H1 (cell line): Measurements from ENCODE around the gene DPRX. TPM values are rescaled to one million over a fixed set of nuclear protein-coding genes. Genes with fewer than 3 reads are reported as not detected.

Experiments used
- CTCF ChIA-PET: fragments of 300-600 bp; sonication (Branson Sonifier 250); formaldehyde crosslinking; loops from one replicate; lab custom pipeline; 2021; ENCODE audit not compliant: partially characterized antibody; lab: Charles Lee
- POLR2A ChIA-PET: fragments of 300-600 bp; sonication (Branson Sonifier 250); formaldehyde crosslinking; loops from one replicate; lab custom pipeline; 2021; ENCODE audit warnings: inconsistent platforms; ENCODE audit not compliant: partially characterized antibody; lab: Charles Lee
- DNase-seq, 2 experiments: peaks; one replicate each; pipeline versions ENCODE4 v3.0.0 to v3.0.0-alpha.2; 2010 to 2022; ENCODE audit warnings: low spot score in 2 of 2, low read depth in 1 of 2, mixed read lengths in 1 of 2
- FAIRE-seq: peaks from 2 replicates; lab custom pipeline; 2011; peaks lifted over from hg19 to GRCh38; lab: Jason Lieb, UNC
- H2AFZ ChIP-seq: 2 replicates; pipeline ENCODE4 v1.8.1; 2012; ENCODE audit warnings: low read length, inconsistent platforms
- H2AK5ac ChIP-seq: 2 replicates; pipeline ENCODE4 v1.6.1; 2013; ENCODE audit warnings: low read depth, low read length
- H2BK120ac ChIP-seq: replicated peaks from 2 replicates; pipeline ENCODE3; 2013; ENCODE audit warnings: low read depth, low read length, inconsistent platforms
- H2BK12ac ChIP-seq: 2 replicates; pipeline ENCODE4 v1.6.1; 2013; ENCODE audit warnings: low read depth, low read length
- H2BK15ac ChIP-seq: 2 replicates; pipeline ENCODE4 v1.6.1; 2013; ENCODE audit warnings: low read length
- H2BK20ac ChIP-seq: 2 replicates; pipeline ENCODE4 v1.6.1; 2013; ENCODE audit warnings: low read length
- H2BK5ac ChIP-seq: 2 replicates; pipeline ENCODE4 v1.6.1; 2013; ENCODE audit warnings: low read depth, low read length
- H3K14ac ChIP-seq: 2 replicates; pipeline ENCODE4 v1.6.1; 2013; ENCODE audit warnings: inconsistent platforms; ENCODE audit not compliant: insufficient read length
- H3K18ac ChIP-seq: 2 replicates; pipeline ENCODE4 v1.6.1; 2013; ENCODE audit warnings: low read length; ENCODE audit errors: extremely low read depth
- H3K23ac ChIP-seq: 2 replicates; pipeline ENCODE4 v1.6.1; 2013; ENCODE audit warnings: inconsistent platforms; ENCODE audit not compliant: insufficient read length
- H3K23me2 ChIP-seq: 2 replicates; pipeline ENCODE4 v1.6.1; 2013; ENCODE audit warnings: low read depth, low read length
- H3K27ac ChIP-seq: 2 replicates; pipeline ENCODE4 v1.6.1; 2011; ENCODE audit warnings: low read depth, low read length, inconsistent platforms
- H3K27me3 ChIP-seq, 4 experiments: replicated peaks in 1 of 4; 1 replicate in 1 of 4; 2 replicates in 3 of 4; pipeline versions ENCODE4 v1.6.1 to v1.8.1; 2011 to 2013; ENCODE audit warnings: low read length in 3 of 4, mild to moderate bottlenecking in 3 of 4, inconsistent platforms in 2 of 4, mixed read lengths in 2 of 4, moderate library complexity in 1 of 4; ENCODE audit not compliant: control insufficient read depth in 3 of 4, insufficient read depth in 3 of 4; ENCODE audit errors: extremely low read depth in 1 of 4
- H3K36me3 ChIP-seq, 4 experiments: 2 replicates each; pipeline versions ENCODE4 v1.6.1 to v1.8.1; 2011 to 2013; ENCODE audit warnings: mild to moderate bottlenecking in 4 of 4, low read length in 3 of 4, moderate library complexity in 2 of 4, control low read depth in 1 of 4, inconsistent platforms in 1 of 4; ENCODE audit not compliant: insufficient read depth in 4 of 4, control insufficient read depth in 2 of 4
- H3K4ac ChIP-seq: replicated peaks from 2 replicates; pipeline ENCODE3; 2013; ENCODE audit warnings: low read length, low read depth, mixed read lengths, inconsistent platforms; ENCODE audit not compliant: insufficient read length
- H3K4me1 ChIP-seq, 4 experiments: replicated peaks in 1 of 4; 1 replicate in 1 of 4; 2 replicates in 3 of 4; pipeline versions ENCODE4 v1.6.1 to v1.8.1; 2011 to 2013; ENCODE audit warnings: low read length in 3 of 4, inconsistent platforms in 2 of 4, mixed read lengths in 1 of 4; ENCODE audit not compliant: insufficient read depth in 4 of 4, control insufficient read depth in 3 of 4
- H3K4me2 ChIP-seq, 2 experiments: 2 replicates each; pipeline versions ENCODE4 v1.6.1 to v1.8.1; 2011 to 2013; ENCODE audit warnings: low read depth in 2 of 2, low read length in 2 of 2, control low read depth in 1 of 2, inconsistent platforms in 1 of 2, mild to moderate bottlenecking in 1 of 2; ENCODE audit not compliant: insufficient read depth in 1 of 2
- H3K4me3 ChIP-seq, 4 experiments: fragments of 200-600, 300-600 bp in 1 of 4; sonication (generic), shearing (Covaris generic), sonication (Bioruptor Twin) in 1 of 4; 2 replicates each; pipeline versions ENCODE4 v1.5.1 to v1.8.1; 2011 to 2016; ENCODE audit warnings: low read length in 4 of 4, low read depth in 3 of 4, control low read depth in 2 of 4, inconsistent platforms in 2 of 4, mild to moderate bottlenecking in 2 of 4, mixed read lengths in 1 of 4, moderate library complexity in 1 of 4; ENCODE audit not compliant: insufficient read depth in 2 of 4; ENCODE audit errors: extremely low read depth in 1 of 4
- H3K56ac ChIP-seq: replicated peaks from 2 replicates; pipeline ENCODE3; 2013; ENCODE audit warnings: low read depth, mild to moderate bottlenecking, mixed read lengths, low read length, inconsistent platforms; ENCODE audit not compliant: insufficient read length
- H3K79me1 ChIP-seq: 2 replicates; pipeline ENCODE4 v1.6.1; 2013; ENCODE audit warnings: low read depth, low read length, control low read depth
- H3K79me2 ChIP-seq, 2 experiments: 2 replicates each; pipeline versions ENCODE4 v1.6.1 to v1.8.1; 2012 to 2013; ENCODE audit warnings: low read length in 2 of 2, mild to moderate bottlenecking in 2 of 2, inconsistent platforms in 1 of 2; ENCODE audit not compliant: insufficient read depth in 2 of 2, control insufficient read depth in 1 of 2
- H3K9ac ChIP-seq, 4 experiments: replicated peaks in 1 of 4; 1 replicate in 1 of 4; 2 replicates in 3 of 4; pipeline versions ENCODE4 v1.6.1 to v1.8.1; 2011 to 2013; ENCODE audit warnings: low read depth in 3 of 4, low read length in 3 of 4, control low read depth in 2 of 4, mild to moderate bottlenecking in 2 of 4, moderate library complexity in 2 of 4, inconsistent platforms in 1 of 4; ENCODE audit errors: extremely low read depth in 1 of 4
- H3K9me3 ChIP-seq, 2 experiments: 2 replicates each; pipeline versions ENCODE4 v1.6.1 to v1.8.1; 2012 to 2013; ENCODE audit warnings: mild to moderate bottlenecking in 2 of 2, moderate library complexity in 2 of 2, control low read depth in 1 of 2, inconsistent platforms in 1 of 2, low read depth in 1 of 2, low read length in 1 of 2, mixed read lengths in 1 of 2; ENCODE audit not compliant: insufficient read depth in 2 of 2
- H4K20me1 ChIP-seq, 2 experiments: replicated peaks in 1 of 2; 2 replicates each; pipeline versions ENCODE3 to v1.8.1; 2011 to 2013; ENCODE audit warnings: inconsistent platforms in 2 of 2, low read length in 2 of 2, mild to moderate bottlenecking in 1 of 2; ENCODE audit not compliant: insufficient read depth in 2 of 2, control insufficient read depth in 1 of 2
- H4K5ac ChIP-seq: 2 replicates; pipeline ENCODE4 v1.6.1; 2013; ENCODE audit warnings: low read length, low read depth, mixed read lengths, inconsistent platforms; ENCODE audit not compliant: insufficient read length
- H4K8ac ChIP-seq: 2 replicates; pipeline ENCODE4 v1.8.0; 2013; ENCODE audit warnings: mild to moderate bottlenecking, moderate library complexity, low read length, inconsistent platforms; ENCODE audit not compliant: insufficient read depth; ENCODE audit errors: extremely low read depth
- H4K91ac ChIP-seq: replicated peaks from 2 replicates; pipeline ENCODE3; 2013; ENCODE audit warnings: low read length, mixed read lengths, inconsistent platforms; ENCODE audit not compliant: insufficient read length
- CBX5 ChIP-seq: fragments of 300-800, 300-1000 bp; sonication (generic); IDR thresholded peaks from 2 replicates; pipeline ENCODE4 v1.7.1; 2016; ENCODE audit warnings: antibody characterized with exemption, low read length, low read depth
- CHD1 ChIP-seq: IDR thresholded peaks from 2 replicates; pipeline ENCODE4 v1.6.1; 2012; ENCODE audit warnings: low read depth, low read length, improper control_type of control experiment
- KDM1A ChIP-seq: fragments of 200-600, 300-600 bp; sonication (generic); IDR thresholded peaks from 2 replicates; pipeline ENCODE4 v1.7.1; 2016; ENCODE audit warnings: mild to moderate bottlenecking, low read length, borderline replicate concordance
- NRF1 ChIP-seq: IDR thresholded peaks from 2 replicates; pipeline ENCODE4 v1.6.1; 2011; ENCODE audit warnings: mild to moderate bottlenecking, low read depth, low read length, improper control_type of control experiment
- POLR2AphosphoS5 ChIP-seq: IDR thresholded peaks from 2 replicates; pipeline ENCODE4 v1.6.1; 2011; ENCODE audit warnings: low read depth, low read length
- POU5F1 ChIP-seq: IDR thresholded peaks from 2 replicates; pipeline ENCODE4 v1.6.1; 2011; ENCODE audit warnings: low read depth, mild to moderate bottlenecking, low read length, moderate library complexity
- RFX5 ChIP-seq: IDR thresholded peaks from 2 replicates; pipeline ENCODE4 v1.6.1; 2011; ENCODE audit warnings: low read depth, low read length, improper control_type of control experiment, borderline replicate concordance
- SIX5 ChIP-seq: IDR thresholded peaks from 2 replicates; pipeline ENCODE4 v1.6.1; 2011; ENCODE audit warnings: mild to moderate bottlenecking, low read depth, low read length
- SRF ChIP-seq: IDR thresholded peaks from 2 replicates; pipeline ENCODE4 v1.6.1; 2011; ENCODE audit warnings: mild to moderate bottlenecking, low read depth, low read length, moderate library complexity
- ZNF274 ChIP-seq: IDR thresholded peaks from 2 replicates; pipeline ENCODE4 v1.7.0; 2012; ENCODE audit warnings: low read length, borderline replicate concordance; ENCODE audit errors: extremely low read depth
- WGBS, 2 experiments: shearing (Covaris generic) in 1 of 2; methylation state at CpG; one replicate each; pipeline versions ENCODE4 v1.1.6 to v1.1.7; 2013 to 2015; ENCODE audit warnings: low lambda C conversion rate in 2 of 2, mixed read lengths in 2 of 2, inconsistent platforms in 1 of 2, low coverage in 1 of 2, missing lambda C conversion rate in 1 of 2; ENCODE audit not compliant: insufficient replicate concordance in 2 of 2, insufficient coverage in 1 of 2, insufficient read length in 1 of 2; ENCODE audit errors: extremely low coverage in 1 of 2, missing lambda C conversion rate in 1 of 2; 5-methylcytosine and 5-hydroxymethylcytosine counted together
- polyA plus RNA-seq, 7 experiments: library from polyadenylated mRNA; depleted of rRNA in 3 of 7; stranded (reverse) in 5 of 7; unstranded in 2 of 7; fragments of >200 nt in 5 of 7; fragments of 200-250 nt in 2 of 7; gene quantifications; 1 replicate in 5 of 7; 2 replicates in 1 of 7; 4 replicates in 1 of 7; pipeline versions ENCODE4 v1.2.1 to v1.2.3, GENCODE V29; 2011 to 2013; ENCODE audit warnings: missing spikeins in 2 of 7, mixed read lengths in 2 of 7
- total RNA-seq: library from RNA; stranded (reverse); fragmentation: NEBNext Ultra II Directional; extraction: Animal tissue kit (Norgen Biotek cat#: 25700); gene quantifications from 2 replicates; pipeline ENCODE4 v1.2.1, GENCODE V29; 2021

The DPRX gene
- total and polyA plus RNA-seq, 2 of the 8 experiments (the other 6 are each of a cell fraction or from before 2014, with no cell fraction given): not detected

DNA sequence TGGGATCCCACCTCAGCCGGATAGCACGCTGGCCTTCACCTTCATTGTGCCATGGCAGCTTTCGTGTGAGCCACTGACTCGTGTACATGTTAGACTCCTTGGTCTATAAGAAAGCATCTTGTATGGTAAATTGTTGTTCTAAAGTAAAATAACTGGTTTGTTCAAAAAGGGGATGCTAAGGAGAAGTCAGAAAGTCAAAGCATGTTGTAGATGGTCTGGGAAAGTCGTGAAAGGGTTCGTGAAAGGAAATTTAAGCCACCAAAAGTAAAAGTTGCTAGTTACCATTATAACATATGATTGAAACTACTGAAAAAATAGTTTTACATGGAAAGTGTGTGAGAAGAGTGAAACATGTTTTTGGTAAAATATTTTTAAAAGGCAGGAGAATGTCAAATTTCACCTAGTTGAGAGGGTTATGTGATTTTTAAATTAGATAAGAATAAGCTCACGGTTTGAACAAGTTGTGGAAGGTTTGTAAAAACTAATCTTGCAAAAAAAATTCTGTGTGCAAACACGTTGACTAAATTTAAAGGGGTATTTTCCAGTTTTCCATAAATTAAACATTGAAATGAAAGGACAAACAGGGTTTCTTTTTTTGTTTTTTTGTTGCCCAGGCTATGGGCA is 23.4 kb downstream of the DPRX start:
- peaks cover 0 to 5% (median 3%) of the 10 kb centered on the region in 4 experiments; a peak in 5 of 7 replicates for H3K4me1 ChIP-seq
- TF ChIP-seq ZNF274 (no peak), SIX5 (no peak), KDM1A (0 out of 2 replicates have a peak, but pooled peaks have one; percentile 58), POLR2AphosphoS5 (no peak), NRF1 (no peak), POU5F1 (no peak), CHD1 (no peak), CBX5 (0 out of 2 replicates have a peak, but pooled peaks have one; percentile 76), SRF (no peak), RFX5 (no peak)
- CTCF ChIA-PET: no interaction called here

More for the DNA sequence above, 23.4 kb downstream of the DPRX start:
- Histone ChIP-seq H3K27me3 (no peaks in the 10 kb centered on the region), H3K79me2 (no peaks in the 10 kb centered on the region), H3K36me3 (peaks cover 0 to 9% (median 3%) of the 10 kb centered on the region in 4 experiments; a peak in 4 of 8 replicates), H2BK12ac (no peak overlapping the region), H3K23ac (no peak overlapping the region), H3K4me2 (no peak overlapping the region), H4K91ac (no peak overlapping the region), H3K4ac (no peak overlapping the region), H3K4me3 (no peak overlapping the region), H3K9me3 (peaks cover 26 to 30% of the 10 kb centered on the region in 2 experiments), H3K27ac (no peak overlapping the region), H3K56ac (no peak overlapping the region), H4K8ac (no peak overlapping the region), H3K14ac (no peak overlapping the region), H3K9ac (no peak overlapping the region), H2AFZ (no peak overlapping the region), H2BK15ac (no peak overlapping the region), H4K20me1 (no peaks in the 10 kb centered on the region), H4K5ac (no peak overlapping the region), H2BK20ac (no peak overlapping the region), H2BK120ac (no peak overlapping the region), H2AK5ac (no peak overlapping the region), H2BK5ac (no peak overlapping the region), H3K79me1 (no peaks in the 10 kb centered on the region), H3K23me2 (no peaks in the 10 kb centered on the region), H3K18ac (no peak overlapping the region)
- POLR2A ChIA-PET: no interaction called here
- DNase-seq (no peak), FAIRE-seq (no peak)
- WGBS, 2 experiments: 87% methylated on average over 8 of the region's 8 CpGs; no CpG with 5 or more reads in 1 of the 2 experiments
